GM18868 (cell line): ENCODE data around the gene MIGA2.

Source experiments
- ATAC-seq: cut with Tn5 transposase; IDR thresholded peaks from one replicate; pipeline ENCODE4 v1.9.1; 2021; ENCODE audit warnings: mild to moderate bottlenecking, moderate library complexity; ENCODE audit not compliant: unreplicated experiment

MIGA2 gene

GRCh38 chr9:129095908-129096307 lies 59.5 kb downstream of the MIGA2 start:
- no peak for ATAC-seq

DNA sequence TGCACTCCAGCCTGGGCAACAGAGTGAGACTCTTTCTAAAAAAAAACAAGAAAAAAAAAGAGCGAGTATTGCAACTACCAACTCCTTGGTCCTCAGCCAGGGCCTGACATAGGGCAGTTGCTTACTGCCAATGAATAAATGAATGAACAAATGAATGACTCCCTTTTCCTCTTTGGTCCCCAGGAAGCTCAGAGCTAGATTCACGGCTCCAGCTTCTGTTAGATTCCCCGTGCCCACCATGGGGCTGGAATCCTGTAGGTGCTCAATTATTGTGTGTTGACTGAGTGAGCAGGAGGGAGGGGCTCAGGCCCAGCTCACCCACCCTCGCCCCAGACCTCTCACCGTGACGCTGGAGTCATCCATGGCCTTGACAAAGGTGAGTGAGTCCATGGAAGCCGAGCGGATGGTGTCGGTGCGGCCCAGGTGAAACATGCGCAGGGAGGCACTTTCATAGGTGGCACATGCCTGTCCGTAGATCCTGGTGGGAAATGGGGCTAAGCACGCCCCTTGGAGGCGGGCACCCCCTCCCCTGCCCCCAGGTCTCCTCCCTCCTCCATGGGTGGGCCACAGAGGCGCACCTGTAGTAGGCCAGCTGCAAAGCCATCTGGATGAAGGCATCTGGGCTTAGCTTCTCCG lies 61.4 kb downstream of the MIGA2 start:
- no peak for ATAC-seq

DNA sequence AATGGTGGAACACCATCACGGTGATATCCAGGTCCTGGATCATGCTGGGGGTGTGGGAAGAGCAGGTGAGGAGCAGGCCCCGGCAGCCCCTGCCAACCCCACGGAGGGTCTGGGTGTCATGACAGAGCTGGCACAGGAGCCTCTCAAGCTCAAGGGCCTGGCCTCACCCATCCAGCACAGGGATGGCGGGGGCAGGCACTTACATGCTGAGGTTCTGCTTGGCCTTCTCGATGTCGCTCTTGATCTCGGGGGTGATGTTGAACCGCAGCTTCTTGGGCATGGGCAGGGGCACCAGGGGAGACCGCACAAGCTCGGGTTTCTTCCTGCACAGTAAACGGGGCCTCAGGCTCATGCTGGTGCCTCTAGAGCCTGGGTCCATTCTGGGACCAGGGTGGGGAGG lies 61.9 kb downstream of the MIGA2 start:
- ATAC-seq = no peak

- no peak for ATAC-seq
Measured at GRCh38 chr9:129100383-129101169, 64.2 kb downstream of the MIGA2 start.

- no peak for ATAC-seq
Measured at GRCh38 chr9:129101279-129101678, 64.9 kb downstream of the MIGA2 start.

- ATAC-seq = no peak
Measured at GRCh38 chr9:129102095-129102525, 65.7 kb downstream of the MIGA2 start.

DNA sequence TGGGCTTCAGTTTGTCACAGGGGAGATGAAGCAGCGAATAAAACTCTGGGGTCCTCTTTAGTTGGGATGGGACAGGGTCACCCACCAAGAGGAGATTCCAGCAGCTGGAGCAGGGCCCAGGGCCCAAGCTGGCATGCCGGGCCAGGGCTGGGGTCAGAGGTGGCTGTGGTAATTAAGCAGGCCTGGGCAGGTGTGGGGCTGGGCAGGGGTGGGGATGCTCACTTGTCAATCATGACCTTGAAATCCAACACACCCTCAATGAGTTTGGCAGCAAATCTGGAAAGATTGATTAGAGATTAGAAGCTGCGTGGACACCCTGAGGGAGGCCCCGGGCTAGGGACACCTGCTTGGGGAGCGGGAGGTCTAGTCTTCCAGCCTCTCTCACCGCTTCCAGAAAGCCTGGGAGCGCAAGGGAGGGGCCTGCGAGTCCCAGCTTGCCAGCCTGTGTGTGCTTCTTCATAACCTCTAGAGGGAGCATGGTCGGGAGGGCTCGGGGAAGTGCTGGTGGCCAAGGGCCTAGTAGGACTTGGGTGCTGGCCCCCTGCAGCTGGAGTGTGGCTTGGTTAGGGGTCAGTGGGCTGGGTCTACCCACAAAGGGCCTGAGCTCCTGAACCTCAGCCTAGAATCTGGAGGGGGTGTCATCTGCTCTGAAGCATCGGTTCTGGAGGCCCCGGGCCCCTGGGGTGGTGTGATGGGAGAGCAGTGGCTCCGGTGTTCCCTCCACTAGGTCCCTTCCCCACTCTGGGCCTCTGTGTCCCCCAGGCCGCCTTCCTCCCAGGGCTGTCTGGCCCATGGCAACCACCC lies 66.6 kb downstream of the MIGA2 start:
- ATAC-seq = no peak

- ATAC-seq = no peak
Measured at GRCh38 chr9:129103595-129103965, 67.2 kb downstream of the MIGA2 start.

DNA sequence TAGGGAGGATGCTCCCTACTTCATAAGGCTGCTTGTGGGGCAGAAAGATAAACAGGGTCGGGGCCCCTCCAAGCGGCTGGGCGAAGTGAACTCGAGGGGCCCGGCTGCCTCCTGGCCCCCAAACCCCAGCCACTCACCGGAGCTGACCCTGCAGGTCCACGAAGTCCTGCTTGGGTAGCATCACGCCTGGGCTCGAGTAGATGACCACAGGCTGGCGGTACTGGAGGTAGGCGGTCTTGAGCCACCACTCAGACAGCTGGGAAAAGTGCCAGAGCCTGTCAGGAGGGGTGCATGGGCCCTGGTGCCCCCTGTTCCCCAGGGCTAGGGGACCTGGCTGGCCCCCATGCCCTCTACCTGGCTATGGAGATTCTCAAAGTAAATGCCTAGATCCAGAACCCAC lies 67.6 kb downstream of the MIGA2 start:
- no peak for ATAC-seq

DNA sequence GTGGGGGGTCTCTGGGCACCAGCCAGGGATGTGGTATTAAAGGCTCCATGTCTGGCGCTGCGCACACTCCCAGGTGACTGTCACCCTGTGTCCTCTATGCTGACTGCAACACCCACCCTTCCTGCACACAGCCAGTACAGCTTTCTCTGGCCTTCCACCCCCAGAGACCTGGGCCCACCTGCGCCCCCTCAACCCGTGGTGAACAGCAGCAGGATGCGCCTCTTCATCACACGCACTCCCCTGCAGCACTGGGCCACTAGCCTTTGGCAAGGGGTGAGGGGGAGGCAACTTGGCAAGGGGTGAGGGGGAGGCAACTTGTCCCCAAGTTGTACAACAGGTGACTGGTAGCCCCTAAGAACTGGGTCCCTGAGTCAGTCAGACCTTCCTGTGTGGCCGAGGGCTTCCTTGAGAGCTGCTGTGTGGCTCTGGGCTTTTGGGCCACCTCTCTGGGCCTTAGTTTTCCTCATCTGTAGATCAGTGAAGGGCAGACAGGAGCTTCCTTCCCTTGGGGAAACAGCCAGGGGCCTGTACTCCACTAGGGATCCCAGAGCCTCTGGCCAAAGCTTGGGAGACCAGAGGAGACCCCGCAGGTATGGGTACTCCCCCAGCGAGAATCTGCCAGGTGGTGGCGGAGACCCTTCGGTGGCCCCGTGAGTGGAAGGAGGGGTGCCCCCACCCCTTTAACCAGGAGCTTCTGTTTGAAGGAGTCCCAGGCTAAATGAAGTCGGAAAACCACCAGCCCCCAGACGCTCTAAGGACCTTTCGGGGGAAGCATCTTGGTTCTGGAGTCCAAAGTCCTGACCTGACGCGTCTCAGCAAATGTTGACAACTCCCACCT lies 69.7 kb downstream of the MIGA2 start:
- ATAC-seq = no peak

GRCh38 chr9:129107651-129108050 lies 71.2 kb downstream of the MIGA2 start:
- no peak for ATAC-seq

DNA sequence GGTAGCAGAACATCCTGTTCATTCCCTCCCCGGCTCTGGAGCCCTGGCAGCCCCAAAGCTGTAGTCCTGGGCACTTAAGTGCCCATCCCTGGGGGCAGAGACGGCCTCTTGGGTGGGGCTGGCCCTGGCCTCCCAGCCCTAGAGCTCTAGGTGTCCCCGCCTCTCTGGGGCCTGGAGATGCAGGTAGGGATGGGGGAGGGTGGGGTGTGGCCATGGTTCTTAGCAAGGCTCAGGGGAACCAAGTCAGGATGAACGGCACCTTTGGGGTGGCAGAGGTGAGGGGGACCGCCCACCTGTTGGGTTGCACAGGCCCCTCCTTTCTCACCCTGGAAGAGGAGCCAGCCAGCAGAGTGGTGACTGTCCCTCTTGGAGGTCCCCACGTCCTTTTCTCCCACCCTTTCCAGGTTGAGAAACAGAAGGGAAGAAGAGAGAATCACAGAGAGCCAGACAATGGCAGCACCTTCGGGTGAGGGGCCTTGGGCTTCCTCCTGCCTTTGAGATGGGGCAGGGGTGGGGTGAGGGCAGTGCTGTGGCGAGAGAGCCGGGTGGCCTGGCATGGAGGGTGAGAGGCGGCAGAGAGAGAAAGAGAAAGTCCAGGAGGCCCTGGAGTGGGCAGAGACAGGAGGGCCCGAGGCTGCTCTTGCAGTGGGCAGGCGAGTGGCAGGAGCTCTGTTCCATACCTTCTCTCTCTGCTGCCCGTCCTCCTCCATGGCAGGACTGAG lies 71.8 kb downstream of the MIGA2 start:
- no peak for ATAC-seq

GRCh38 chr9:129108805-129109536 lies 72.5 kb downstream of the MIGA2 start:
- no peak for ATAC-seq

DNA sequence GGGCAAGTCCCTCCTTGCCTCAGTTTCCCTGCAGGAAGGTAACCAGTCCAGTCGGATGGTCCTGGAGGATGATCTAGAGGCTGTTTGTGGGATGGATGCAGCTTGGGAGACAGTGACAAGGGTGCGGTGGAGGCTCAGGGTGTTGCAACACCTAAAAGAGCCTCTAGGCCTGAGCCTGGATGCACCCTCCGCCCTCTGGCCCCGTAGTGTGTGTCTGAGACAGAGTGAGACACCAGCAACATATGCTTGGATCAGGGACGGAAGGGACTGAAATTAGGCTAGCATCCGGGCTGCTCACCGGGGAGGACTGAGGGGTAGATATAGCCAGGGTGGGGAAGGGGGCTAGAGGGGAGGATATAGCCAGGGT lies 73.1 kb downstream of the MIGA2 start:
- ATAC-seq = no peak

GRCh38 chr9:129109952-129110739 lies 73.7 kb downstream of the MIGA2 start:
- no peak for ATAC-seq

- ATAC-seq = peak; percentile 84
Measured at GRCh38 chr9:129110740-129111527, 74.5 kb downstream of the MIGA2 start, which contains the start of the genes CRAT and PTPA. TSS of gene CRAT (minus strand) at chr9:129110793. CDS start at chr9:129110509, 284 bp downstream. TSS of gene PTPA (plus strand) at chr9:129111415. CDS start at chr9:129111601, 186 bp downstream.

DNA sequence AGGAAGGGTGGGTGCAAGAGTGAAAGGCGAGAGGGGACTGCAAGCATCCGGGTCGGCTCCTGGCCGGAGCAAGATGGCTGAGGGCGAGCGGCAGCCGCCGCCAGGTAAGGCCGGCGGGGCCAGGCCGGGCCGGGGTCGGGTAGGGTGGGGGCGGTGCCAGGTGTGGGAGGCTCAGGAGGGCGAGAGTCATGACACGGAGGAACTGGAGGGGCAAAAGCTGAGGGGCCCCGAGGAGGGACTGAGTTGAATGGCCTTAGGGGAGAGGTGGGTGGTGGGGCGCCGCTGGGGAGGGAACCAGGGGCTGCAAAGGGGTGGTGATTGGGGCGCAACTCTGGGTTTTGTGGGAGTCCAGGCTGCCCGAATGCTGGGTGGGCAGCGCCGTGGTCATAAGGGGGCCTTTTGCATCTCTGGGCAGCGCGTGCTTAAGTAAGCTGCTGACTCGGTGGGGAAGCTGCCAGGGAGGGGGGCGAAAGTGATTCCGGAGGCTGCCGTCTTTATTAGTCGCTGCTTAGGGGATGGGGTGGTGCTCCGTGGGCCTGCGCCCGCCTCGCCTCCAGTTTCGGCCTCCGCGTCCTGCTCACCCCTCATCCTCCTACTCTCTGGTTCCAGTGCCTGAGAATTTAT lies 75.2 kb downstream of the MIGA2 start:
- ATAC-seq = no peak
